Thyroid gland (tissue), 4 donors: ENCODE results near the gene NCKAP5. TPM values are rescaled to one million over a fixed set of nuclear protein-coding genes. Genes with fewer than 3 reads are reported as not detected.

Experiments used
- DNase-seq, 2 donors: peaks; one replicate each; pipeline ENCODE4 v3.0.0-alpha.2; 2019
- H3K27ac ChIP-seq, 3 donors: fragments of 200-600 bp; sonication (generic); 1 replicate in 2 of 3; 2 replicates in 1 of 3; pipeline ENCODE4 v1.5.1; 2016 to 2019; ENCODE audit warnings: mild to moderate bottlenecking in 1 of 3, moderate library complexity in 1 of 3
- H3K27me3 ChIP-seq: fragments of 200-600 bp; sonication (generic); one replicate; pipeline ENCODE4 v1.5.1; 2019
- H3K36me3 ChIP-seq, 2 donors: fragments of 200-600 bp; sonication (generic); one replicate each; pipeline ENCODE4 v1.5.1; 2016 to 2019
- H3K4me1 ChIP-seq, 2 donors: fragments of 200-600 bp; sonication (generic); one replicate each; pipeline ENCODE4 v1.5.1; 2017 to 2019
- H3K4me3 ChIP-seq, 3 donors: fragments of 200-600 bp; sonication (generic); replicated peaks in 1 of 3; 1 replicate in 2 of 3; 2 replicates in 1 of 3; pipeline ENCODE4 v1.5.1; 2016; ENCODE audit warnings: mild to moderate bottlenecking in 1 of 3
- H3K9me3 ChIP-seq: fragments of 200-600 bp; sonication (generic); one replicate; pipeline ENCODE4 v1.5.1; 2017
- POLR2A ChIP-seq, 2 donors: fragments of 450-650 bp; IDR thresholded peaks; one replicate each; pipeline ENCODE4 v1.6.1; 2017; ENCODE audit warnings: antibody characterized with exemption in 2 of 2, mild to moderate bottlenecking in 2 of 2, moderate library complexity in 1 of 2
- WGBS, 2 donors: methylation state at CpG; one replicate each; pipeline ENCODE4 v1.1.5; 2017; 5-methylcytosine and 5-hydroxymethylcytosine counted together
- intact Hi-C: fragments of 100-400 bp; cut with DNase I; formaldehyde crosslinking; loops from one replicate; pipeline ENCODE4 v1.15.1; 2023
- total RNA-seq, 4 donors: library from RNA; depleted of rRNA; stranded (reverse); fragments of >200 nt; gene quantifications; one replicate each; pipeline ENCODE4 v1.2.3, GENCODE V29; 2016
- TF ChIP-seq, protein P1 (sequence below), 6 experiments: fragments of 200-600 bp in 3 of 6; fragments of 450-650 bp in 3 of 6; sonication (generic) in 3 of 6; IDR thresholded peaks; one replicate each; pipeline ENCODE4 v1.5.1; 2016 to 2019; ENCODE audit warnings: antibody characterized with exemption in 6 of 6, mild to moderate bottlenecking in 2 of 6, inconsistent platforms in 1 of 6, moderate library complexity in 1 of 6

The NCKAP5 gene
- total RNA-seq, 4 donors from 2014 or later = 0.45 to 1.2 (median 0.76) TPM

DNA sequence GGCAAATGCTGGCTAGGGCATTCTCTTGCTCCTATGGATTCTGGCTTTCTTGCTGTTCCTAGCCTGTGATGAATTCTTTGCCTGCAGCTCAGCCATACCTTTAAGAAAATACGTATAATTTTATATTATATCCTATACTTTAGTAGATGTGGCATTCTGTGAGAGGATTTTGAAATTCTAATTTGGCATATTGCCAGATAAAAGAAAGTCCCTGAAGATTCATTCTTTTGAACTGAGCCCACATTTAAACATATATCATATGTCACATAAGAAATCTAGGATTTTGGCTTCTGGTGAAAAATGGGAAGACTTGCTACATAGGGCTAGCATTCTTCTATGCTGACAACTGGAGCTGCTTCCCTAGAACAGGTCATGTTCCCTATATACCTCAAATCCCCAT, 806.8 kb downstream of the NCKAP5 start:
- WGBS, 2 donors = 84 to 91% methylated on average over 1 of the region's 1 CpG
- no peaks in the 10 kb centered on the region for H3K9me3 ChIP-seq
- H3K27ac ChIP-seq = no peak overlapping the region
- no peak overlapping the region for H3K4me3 ChIP-seq
- H3K36me3 ChIP-seq = no peaks in the 10 kb centered on the region
- no peak for TF ChIP-seq POLR2A (IDR thresholded peaks at IDR 0.05)
- TF ChIP-seq, protein P1, sequence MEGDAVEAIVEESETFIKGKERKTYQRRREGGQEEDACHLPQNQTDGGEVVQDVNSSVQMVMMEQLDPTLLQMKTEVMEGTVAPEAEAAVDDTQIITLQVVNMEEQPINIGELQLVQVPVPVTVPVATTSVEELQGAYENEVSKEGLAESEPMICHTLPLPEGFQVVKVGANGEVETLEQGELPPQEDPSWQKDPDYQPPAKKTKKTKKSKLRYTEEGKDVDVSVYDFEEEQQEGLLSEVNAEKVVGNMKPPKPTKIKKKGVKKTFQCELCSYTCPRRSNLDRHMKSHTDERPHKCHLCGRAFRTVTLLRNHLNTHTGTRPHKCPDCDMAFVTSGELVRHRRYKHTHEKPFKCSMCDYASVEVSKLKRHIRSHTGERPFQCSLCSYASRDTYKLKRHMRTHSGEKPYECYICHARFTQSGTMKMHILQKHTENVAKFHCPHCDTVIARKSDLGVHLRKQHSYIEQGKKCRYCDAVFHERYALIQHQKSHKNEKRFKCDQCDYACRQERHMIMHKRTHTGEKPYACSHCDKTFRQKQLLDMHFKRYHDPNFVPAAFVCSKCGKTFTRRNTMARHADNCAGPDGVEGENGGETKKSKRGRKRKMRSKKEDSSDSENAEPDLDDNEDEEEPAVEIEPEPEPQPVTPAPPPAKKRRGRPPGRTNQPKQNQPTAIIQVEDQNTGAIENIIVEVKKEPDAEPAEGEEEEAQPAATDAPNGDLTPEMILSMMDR (IDR thresholded peaks at IDR 0.05) = no peak
- H3K27me3 ChIP-seq = no peaks in the 10 kb centered on the region
- intact Hi-C loops = no loop called here
- no peaks in the 10 kb centered on the region for H3K4me1 ChIP-seq
- DNase-seq = no peak

DNA sequence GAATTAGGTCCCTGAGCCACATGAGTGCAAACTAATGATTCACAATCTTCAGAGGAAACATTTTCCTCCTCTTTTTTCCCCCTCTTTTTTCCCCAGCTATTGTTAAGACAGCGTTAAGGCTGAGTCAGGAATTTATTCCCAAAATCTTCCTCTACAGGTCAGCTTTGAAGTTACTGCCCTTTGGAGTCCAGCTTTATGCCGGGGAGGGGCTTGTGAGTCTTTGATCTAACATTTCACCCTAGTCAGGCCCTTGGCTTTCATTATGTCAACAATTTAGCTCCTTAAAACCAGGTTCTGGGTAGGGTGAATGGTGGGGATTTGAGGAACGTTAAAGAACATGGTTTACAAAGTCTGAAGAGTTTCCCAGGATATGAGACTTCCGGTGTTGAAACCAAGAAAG, 807.3 kb downstream of the NCKAP5 start:
- TF ChIP-seq POLR2A (IDR thresholded peaks at IDR 0.05) = no peak
- TF ChIP-seq, protein P1 (IDR thresholded peaks at IDR 0.05) = no peak
- no peak for DNase-seq
- no peak overlapping the region for H3K27ac ChIP-seq
- H3K4me3 ChIP-seq = no peak overlapping the region
- no peaks in the 10 kb centered on the region for H3K27me3 ChIP-seq
- no peaks in the 10 kb centered on the region for H3K9me3 ChIP-seq
- no peaks in the 10 kb centered on the region for H3K4me1 ChIP-seq
- 46% methylated on average over 4 of the region's 4 CpGs for WGBS, 2 donors
- no peaks in the 10 kb centered on the region for H3K36me3 ChIP-seq
- intact Hi-C loops = no loop called here

DNA sequence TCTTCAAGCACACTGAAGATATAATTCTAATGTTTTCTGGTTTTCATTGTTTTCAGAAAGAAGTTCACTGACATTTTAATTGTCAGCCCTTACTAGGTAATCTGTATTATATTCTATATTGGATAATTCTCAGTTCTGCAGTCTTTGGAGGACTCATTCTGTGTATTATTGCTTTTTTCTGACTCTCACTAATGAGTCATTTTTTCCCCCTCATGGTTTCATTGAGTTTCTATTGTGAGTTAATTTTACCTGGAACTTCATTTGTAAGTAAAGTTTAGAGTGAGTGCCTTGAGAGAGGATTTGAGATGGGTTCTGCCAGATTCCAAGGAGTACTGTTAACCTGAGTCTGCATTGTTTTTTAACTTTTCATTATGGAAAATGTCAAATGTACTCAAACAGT, 807.9 kb downstream of the NCKAP5 start:
- no peak for DNase-seq
- Histone ChIP-seq H3K27me3 (no peaks in the 10 kb centered on the region), H3K4me1 (no peaks in the 10 kb centered on the region), H3K4me3 (no peak overlapping the region), H3K36me3 (no peaks in the 10 kb centered on the region), H3K27ac (no peak overlapping the region), H3K9me3 (no peaks in the 10 kb centered on the region)
- no peak for TF ChIP-seq POLR2A (IDR thresholded peaks at IDR 0.05)
- TF ChIP-seq, protein P1 (IDR thresholded peaks at IDR 0.05) = no peak
- intact Hi-C loops = no loop called here

DNA sequence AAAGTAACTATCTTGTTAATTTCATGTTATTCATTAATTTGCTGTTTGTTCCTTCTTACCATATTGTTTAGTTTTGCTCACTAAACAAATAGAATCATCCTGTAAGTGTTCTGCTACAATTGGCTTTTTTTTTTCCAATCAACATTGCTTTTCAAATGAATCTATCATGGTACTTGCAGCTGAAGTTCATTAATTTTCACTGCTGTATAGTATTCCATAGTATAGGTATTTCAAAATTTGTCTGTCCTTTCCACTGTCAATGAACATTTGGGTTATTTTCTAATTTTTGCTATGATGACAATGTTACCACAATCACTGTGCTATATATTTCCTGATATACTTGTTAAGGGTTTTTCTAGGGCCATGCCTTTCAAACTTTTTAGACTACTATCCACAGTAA, 809.3 kb downstream of the NCKAP5 start:
- Histone ChIP-seq H3K4me3 (no peak overlapping the region), H3K4me1 (no peaks in the 10 kb centered on the region), H3K9me3 (no peaks in the 10 kb centered on the region), H3K27me3 (no peaks in the 10 kb centered on the region), H3K27ac (no peak overlapping the region), H3K36me3 (no peaks in the 10 kb centered on the region)
- intact Hi-C loops = no loop called here
- TF ChIP-seq, protein P1 (IDR thresholded peaks at IDR 0.05) = no peak
- no peak for TF ChIP-seq POLR2A (IDR thresholded peaks at IDR 0.05)
- no peak for DNase-seq

DNA sequence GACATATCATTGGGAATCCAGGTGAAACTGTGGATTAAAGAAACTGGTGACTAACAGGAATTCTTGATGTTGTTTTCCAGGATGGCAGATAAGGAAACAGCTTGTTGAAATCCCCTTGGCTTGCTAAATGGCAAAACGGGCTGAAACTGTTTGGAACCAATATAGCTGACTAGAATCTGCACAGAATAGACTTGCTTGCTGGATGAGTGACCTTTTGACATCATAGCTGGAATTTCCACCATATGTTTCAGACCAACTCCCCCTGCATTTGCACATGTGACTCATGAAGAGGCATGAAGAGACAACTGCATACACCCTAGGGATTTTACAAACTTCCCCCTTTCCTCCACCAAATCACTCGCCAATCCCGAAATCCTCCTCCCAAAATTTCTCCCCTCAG, 810.6 kb downstream of the NCKAP5 start:
- H3K4me1 ChIP-seq = no peaks in the 10 kb centered on the region
- DNase-seq = no peak
- 69 to 73% methylated on average over 3 of the region's 3 CpGs for WGBS, 2 donors
- intact Hi-C loops = no loop called here
- TF ChIP-seq, protein P1 (IDR thresholded peaks at IDR 0.05) = no peak
- TF ChIP-seq POLR2A (IDR thresholded peaks at IDR 0.05) = no peak
- H3K36me3 ChIP-seq = no peaks in the 10 kb centered on the region
- no peaks in the 10 kb centered on the region for H3K9me3 ChIP-seq
- no peak overlapping the region for H3K27ac ChIP-seq
- no peak overlapping the region for H3K4me3 ChIP-seq
- H3K27me3 ChIP-seq = no peaks in the 10 kb centered on the region
